Mesothelial cell of epicardium (in vitro differentiated cells): Measurements from ENCODE around the gene UCHL3. TPM values are rescaled to one million over a fixed set of nuclear protein-coding genes. Genes with fewer than 3 reads are reported as not detected.
A peak's percentile ranks its signal among the peaks of the same experiment; 100 is the strongest.

Source experiments
- DNase-seq, 2 experiments: peaks; one replicate each; pipeline ENCODE4 v3.0.0; 2021; ENCODE audit warnings: low spot score in 2 of 2; ENCODE audit not compliant: unreplicated experiment in 2 of 2
- H3K27ac Mint-ChIP-seq: 2 replicates; pipeline ENCODE4 v1.8.0; 2021; ENCODE audit warnings: mixed read lengths
- H3K27me3 Mint-ChIP-seq: 2 replicates; pipeline ENCODE4 v1.8.0; 2021; ENCODE audit warnings: low read depth, mixed read lengths
- H3K36me3 Mint-ChIP-seq: 2 replicates; pipeline ENCODE4 v1.8.0; 2021; ENCODE audit warnings: mixed read lengths
- H3K4me1 Mint-ChIP-seq: 2 replicates; pipeline ENCODE4 v1.8.0; 2021; ENCODE audit warnings: mixed read lengths
- H3K4me3 Mint-ChIP-seq: 2 replicates; pipeline ENCODE4 v1.8.0; 2021; ENCODE audit warnings: mild to moderate bottlenecking, moderate library complexity, mixed read lengths
- H3K9me3 Mint-ChIP-seq: 2 replicates; pipeline ENCODE4 v1.8.0; 2021; ENCODE audit warnings: mixed read lengths
- total RNA-seq: library from RNA; stranded (reverse); gene quantifications from 3 replicates; pipeline ENCODE4 v1.2.1, GENCODE V29; 2021
- TF ChIP-seq, protein P1 (sequence below): fragments of 200-600 bp; sonication (generic); IDR thresholded peaks from one replicate; pipeline ENCODE4 v1.5.0; 2021; ENCODE audit warnings: antibody characterized with exemption; ENCODE audit not compliant: unreplicated experiment

The UCHL3 gene
- total RNA-seq, 1 donor from 2014 or later: 28.1 TPM

GRCh38 chr13:75633285-75633684 lies 83.7 kb downstream of the UCHL3 start:
- Mint-ChIP-seq H3K4me1 (peaks cover 24% of the 10 kb centered on the region), H3K27me3 (peaks cover 7% of the 10 kb centered on the region), H3K4me3 (no peak overlapping the region), H3K36me3 (no peaks in the 10 kb centered on the region), H3K9me3 (no peaks in the 10 kb centered on the region), H3K27ac (peak overlapping the region; percentile 0)
- TF ChIP-seq, protein P1, sequence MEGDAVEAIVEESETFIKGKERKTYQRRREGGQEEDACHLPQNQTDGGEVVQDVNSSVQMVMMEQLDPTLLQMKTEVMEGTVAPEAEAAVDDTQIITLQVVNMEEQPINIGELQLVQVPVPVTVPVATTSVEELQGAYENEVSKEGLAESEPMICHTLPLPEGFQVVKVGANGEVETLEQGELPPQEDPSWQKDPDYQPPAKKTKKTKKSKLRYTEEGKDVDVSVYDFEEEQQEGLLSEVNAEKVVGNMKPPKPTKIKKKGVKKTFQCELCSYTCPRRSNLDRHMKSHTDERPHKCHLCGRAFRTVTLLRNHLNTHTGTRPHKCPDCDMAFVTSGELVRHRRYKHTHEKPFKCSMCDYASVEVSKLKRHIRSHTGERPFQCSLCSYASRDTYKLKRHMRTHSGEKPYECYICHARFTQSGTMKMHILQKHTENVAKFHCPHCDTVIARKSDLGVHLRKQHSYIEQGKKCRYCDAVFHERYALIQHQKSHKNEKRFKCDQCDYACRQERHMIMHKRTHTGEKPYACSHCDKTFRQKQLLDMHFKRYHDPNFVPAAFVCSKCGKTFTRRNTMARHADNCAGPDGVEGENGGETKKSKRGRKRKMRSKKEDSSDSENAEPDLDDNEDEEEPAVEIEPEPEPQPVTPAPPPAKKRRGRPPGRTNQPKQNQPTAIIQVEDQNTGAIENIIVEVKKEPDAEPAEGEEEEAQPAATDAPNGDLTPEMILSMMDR: no peak
- no peak for DNase-seq

- Mint-ChIP-seq H3K9me3 (no peaks in the 10 kb centered on the region), H3K36me3 (no peaks in the 10 kb centered on the region), H3K27ac (no peak overlapping the region), H3K4me3 (peak overlapping the region; percentile 58), H3K4me1 (peaks cover 20% of the 10 kb centered on the region), H3K27me3 (peaks cover 8% of the 10 kb centered on the region)
- TF ChIP-seq, protein P1: no peak
- DNase-seq: peak; percentile 22 to 39
Measured at GRCh38 chr13:75635101-75635827, 85.7 kb downstream of the UCHL3 start.

DNA sequence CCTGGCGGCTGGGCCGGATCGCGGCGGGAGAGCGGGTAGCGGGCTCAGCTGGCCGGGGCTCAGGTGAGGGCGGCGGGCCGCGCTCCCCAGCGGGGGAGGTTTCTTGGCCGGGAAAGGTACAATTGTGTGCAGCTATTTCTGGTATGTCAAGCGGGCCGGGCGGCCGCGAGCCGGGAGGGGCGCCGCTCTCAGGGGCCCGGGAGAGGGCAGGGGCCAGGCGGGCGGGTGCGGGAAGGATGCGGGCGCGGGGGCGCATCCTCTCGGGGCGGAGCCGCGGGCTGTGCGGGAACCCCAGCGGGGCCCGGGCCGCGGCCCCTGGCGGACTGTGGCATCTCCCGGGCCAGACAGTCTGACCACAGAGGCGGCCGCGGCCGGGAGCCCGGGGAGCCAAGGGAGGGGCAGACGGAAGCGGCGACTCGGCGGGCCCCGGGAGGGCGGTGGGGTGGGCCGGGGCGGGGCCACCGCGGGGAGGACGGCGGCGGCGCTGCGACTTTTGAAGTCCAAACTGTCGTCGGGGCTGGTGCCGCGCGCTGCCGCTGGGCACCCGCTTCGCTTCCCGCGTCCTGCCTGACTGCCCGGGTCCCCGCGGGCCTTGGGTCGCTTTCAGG lies 86.3 kb downstream of the UCHL3 start, which contains the start of gene LMO7:
LMO7 (plus strand) TSS at position 503 of the 608 bp plus-strand sequence. CDS start 328 bp downstream, outside the sequence.
- Mint-ChIP-seq H3K9me3 (no peaks in the 10 kb centered on the region), H3K4me3 (peak within 1 kb of the TSS; percentile 73), H3K27me3 (peaks cover 9% of the 10 kb centered on the region), H3K4me1 (peaks cover 20% of the 10 kb centered on the region), H3K36me3 (no peaks in the 10 kb centered on the region), H3K27ac (peak within 1 kb of the TSS; percentile 60)
- TF ChIP-seq, protein P1: no peak
- DNase-seq: peak; percentile 34 to 68

DNA sequence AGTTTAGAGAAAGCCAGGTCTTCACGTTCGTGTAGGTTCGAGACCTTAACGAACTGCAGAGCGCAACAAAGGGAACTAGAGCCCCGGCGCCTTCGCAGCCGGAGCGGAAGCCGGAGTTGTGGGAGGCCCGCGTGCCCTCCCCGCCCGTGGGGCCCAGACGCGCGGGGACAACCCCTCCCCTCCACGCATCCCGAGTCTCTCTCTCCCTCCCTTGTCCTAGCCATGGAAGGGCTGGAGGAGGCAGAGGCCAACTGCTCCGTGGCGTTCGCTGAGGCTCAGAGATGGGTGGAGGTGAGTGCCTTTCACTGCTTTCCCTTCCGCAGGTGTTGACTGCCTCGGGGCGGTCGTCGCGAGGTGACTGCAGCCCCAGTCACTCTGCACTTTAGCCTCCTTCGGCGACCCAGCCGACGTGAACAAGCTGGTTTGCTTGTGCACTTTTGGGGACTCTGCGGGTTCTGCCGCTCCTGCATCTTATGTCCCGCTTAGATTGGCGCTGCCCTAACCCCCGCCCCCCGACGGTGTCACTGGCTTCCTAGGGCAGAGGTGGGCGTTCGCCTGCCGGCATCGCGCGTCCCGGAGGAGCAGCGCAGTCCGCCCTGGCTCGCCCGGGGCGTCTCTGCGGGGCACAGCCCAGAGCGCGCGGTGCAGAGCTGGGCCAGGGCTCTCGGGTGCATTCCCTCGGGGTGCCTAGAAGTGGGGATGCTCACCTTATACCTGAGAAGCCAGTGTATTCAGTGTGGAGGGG lies 87.0 kb downstream of the UCHL3 start:
- TF ChIP-seq, protein P1: no peak
- peak overlapping the region; percentile 60 for H3K27ac Mint-ChIP-seq
- no peaks in the 10 kb centered on the region for H3K36me3 Mint-ChIP-seq
- H3K9me3 Mint-ChIP-seq: no peaks in the 10 kb centered on the region
- peaks cover 20% of the 10 kb centered on the region for H3K4me1 Mint-ChIP-seq
- H3K27me3 Mint-ChIP-seq: peaks cover 9% of the 10 kb centered on the region
- H3K4me3 Mint-ChIP-seq: peak overlapping the region; percentile 73
- DNase-seq: peak; percentile 26 to 59

- Mint-ChIP-seq H3K27me3 (peaks cover 9% of the 10 kb centered on the region), H3K36me3 (no peaks in the 10 kb centered on the region), H3K9me3 (no peaks in the 10 kb centered on the region), H3K27ac (peak overlapping the region; percentile 60), H3K4me1 (peaks cover 20% of the 10 kb centered on the region), H3K4me3 (peak overlapping the region; percentile 73)
- TF ChIP-seq, protein P1: no peak
- no peak for DNase-seq
Measured at GRCh38 chr13:75637181-75637750, 87.7 kb downstream of the UCHL3 start.
